WI38 (cell line): ENCODE measurements around the gene TAF11L2.
"Not testable (repeated sequence)": the region's sequence is repeated elsewhere in the genome, so short reads cannot be mapped to it uniquely, and the experiment has no call there.

Experiments
- H3K4me3 ChIP-seq: 2 replicates; pipeline ENCODE4 v1.5.1; 2011; ENCODE audit warnings: low read depth, mild to moderate bottlenecking, control low read depth, low read length
- CTCF ChIP-seq: IDR thresholded peaks from 2 replicates; pipeline ENCODE4 v1.5.1; 2012; ENCODE audit warnings: low read depth, mild to moderate bottlenecking, control low read depth, low read length

The TAF11L2 gene

GRCh38 chr5:17477573-17478265, 20.3 kb upstream of the TAF11L2 start:
- no peak for TF ChIP-seq CTCF
- no peak overlapping the region for H3K4me3 ChIP-seq

GRCh38 chr5:17481378-17481777, 16.7 kb upstream of the TAF11L2 start:
- no peak for TF ChIP-seq CTCF
- no peak overlapping the region for H3K4me3 ChIP-seq

- TF ChIP-seq CTCF = no peak
- H3K4me3 ChIP-seq = no peak overlapping the region
Measured at GRCh38 chr5:17482790-17483189, 15.2 kb upstream of the TAF11L2 start.

- not testable (repeated sequence) for H3K4me3 ChIP-seq
Measured at GRCh38 chr5:17486464-17487173, 11.4 kb upstream of the TAF11L2 start.

- TF ChIP-seq CTCF = no peak
- H3K4me3 ChIP-seq = no peak overlapping the region
Measured at GRCh38 chr5:17487174-17487512, 10.9 kb upstream of the TAF11L2 start.

- not testable (repeated sequence) for H3K4me3 ChIP-seq
Measured at GRCh38 chr5:17491257-17491656, 6.8 kb upstream of the TAF11L2 start.

GRCh38 chr5:17492770-17493169, 5.3 kb upstream of the TAF11L2 start:
- H3K4me3 ChIP-seq = no peak overlapping the region
- TF ChIP-seq CTCF = no peak

- no peak for TF ChIP-seq CTCF
- no peak overlapping the region for H3K4me3 ChIP-seq
Measured at GRCh38 chr5:17497446-17497845, 585 bp upstream of the TAF11L2 start.
